ENCODE measurements around the gene PCCA. TPM values are rescaled to one million over a fixed set of nuclear protein-coding genes. Genes with fewer than 3 reads are reported as not detected.

Gene PCCA
- total and polyA plus RNA-seq, 2 donors (not counting 3 experiments of a cell fraction or from before 2014, with no cell fraction given): 5.7 to 20.2 TPM

- no TSS peak for BruUV-seq (replicated peaks)
- Histone ChIP-seq H3K27me3 (ENCODE audit: control insufficient read depth in 2 of 2, insufficient read depth in 2 of 2, low read length in 2 of 2) (no peaks in the 10 kb centered on the region), H2AFZ (ENCODE audit: low read depth, low read length) (no peak overlapping the region), H3K4me2 (ENCODE audit: insufficient read depth, low read length) (no peak overlapping the region), H3K9me1 (replicated peaks; ENCODE audit: control insufficient read depth, extremely low read depth, insufficient read depth, low read length) (no peaks in the 10 kb centered on the region), H3K4me1 (ENCODE audit: control insufficient read depth, extremely low read depth, insufficient read depth, low read length) (peaks cover 2% of the 10 kb centered on the region), H3K4me3 (replicated peaks in 1 of 3; ENCODE audit: insufficient read depth in 1 of 3, low read depth in 1 of 3, low read length in 3 of 3) (no peak overlapping the region), H3K27ac (ENCODE audit: insufficient read depth, low read depth, low read length) (no peak overlapping the region), H3K36me3 (ENCODE audit: control insufficient read depth in 2 of 2, extremely low read depth in 1 of 2, insufficient read depth in 2 of 2, low read length in 2 of 2) (no peaks in the 10 kb centered on the region), H3K9me3 (replicated peaks; ENCODE audit: control insufficient read depth, insufficient read depth, low read length) (no peaks in the 10 kb centered on the region), H4K20me1 (replicated peaks; ENCODE audit: control insufficient read depth, extremely low read depth, insufficient read depth, low read length) (no peaks in the 10 kb centered on the region), H3K79me2 (ENCODE audit: control insufficient read depth, insufficient read depth, low read length) (no peaks in the 10 kb centered on the region), H3K9ac (replicated peaks; ENCODE audit: extremely low read depth, insufficient read depth, low read length) (no peak overlapping the region)
- dilution Hi-C loops (cut with MboI; ENCODE audit: extremely low pct_ligation_motif_present, low sequenced_read_pairs): no loop called here
- CTCF ChIA-PET: interaction anchor here (1.3 to 2.1 kb wide), 2 partner anchors 25 kb away, joined by 5 to 7 read pairs; no protein-coding TSS in a partner anchor
- POLR2A ChIA-PET: no interaction called here
- TF ChIP-seq EZH2 (IDR thresholded peaks at IDR 0.05; ENCODE audit: borderline replicate concordance, low read depth, low read length, severe bottlenecking) (no peak), FOS (IDR thresholded peaks at IDR 0.05; ENCODE audit: borderline replicate concordance, insufficient read depth, low read length) (peak; percentile 73)
- peak; percentile 40 for DNase-seq (ENCODE audit: low read depth, low spot score)
- intact Hi-C loops (cut with micrococcal nuclease): no loop called here
- FAIRE-seq: no peak
These were observed 121.2 kb downstream of the PCCA start for GRCh38 chr13:100209857-100210825.

- no peaks in the 10 kb centered on the region for H3K27me3 ChIP-seq (ENCODE audit: control insufficient read depth in 2 of 2, insufficient read depth in 2 of 2, low read length in 2 of 2)
- no peaks in the 10 kb centered on the region for H4K20me1 ChIP-seq (replicated peaks; ENCODE audit: control insufficient read depth, extremely low read depth, insufficient read depth, low read length)
- H3K4me3 ChIP-seq (replicated peaks in 1 of 3; ENCODE audit: insufficient read depth in 1 of 3, low read depth in 1 of 3, low read length in 3 of 3): no peak overlapping the region
- H3K9me1 ChIP-seq (replicated peaks; ENCODE audit: control insufficient read depth, extremely low read depth, insufficient read depth, low read length): no peaks in the 10 kb centered on the region
- H3K9me3 ChIP-seq (replicated peaks; ENCODE audit: control insufficient read depth, insufficient read depth, low read length): no peaks in the 10 kb centered on the region
- no peak overlapping the region for H3K4me2 ChIP-seq (ENCODE audit: insufficient read depth, low read length)
- no peaks in the 10 kb centered on the region for H3K36me3 ChIP-seq (ENCODE audit: control insufficient read depth in 2 of 2, extremely low read depth in 1 of 2, insufficient read depth in 2 of 2, low read length in 2 of 2)
- intact Hi-C loops (cut with micrococcal nuclease): no loop called here
- FAIRE-seq (no peak), DNase-seq (ENCODE audit: low read depth, low spot score) (peak; percentile 18)
- peaks cover 2% of the 10 kb centered on the region for H3K4me1 ChIP-seq (ENCODE audit: control insufficient read depth, extremely low read depth, insufficient read depth, low read length)
- ChIA-PET CTCF (interaction anchor here (0.9 to 1.3 kb wide), 2 partner anchors 24 to 168 kb away, joined by 5 read pairs; no protein-coding TSS in a partner anchor), POLR2A (no interaction called here)
- H2AFZ ChIP-seq (ENCODE audit: low read depth, low read length): no peak overlapping the region
- H3K9ac ChIP-seq (replicated peaks; ENCODE audit: extremely low read depth, insufficient read depth, low read length): no peak overlapping the region
- no peak for TF ChIP-seq POLR2A (IDR thresholded peaks at IDR 0.05; ENCODE audit: low read depth, low read length)
- TF ChIP-seq MYC (IDR thresholded peaks at IDR 0.05; ENCODE audit: low read depth, low read length): no peak
- TF ChIP-seq JUN (IDR thresholded peaks at IDR 0.05; ENCODE audit: borderline replicate concordance, insufficient read depth, insufficient read length, low read depth): no peak
- TF ChIP-seq, protein P1, sequence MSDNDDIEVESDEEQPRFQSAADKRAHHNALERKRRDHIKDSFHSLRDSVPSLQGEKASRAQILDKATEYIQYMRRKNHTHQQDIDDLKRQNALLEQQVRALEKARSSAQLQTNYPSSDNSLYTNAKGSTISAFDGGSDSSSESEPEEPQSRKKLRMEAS (IDR thresholded peaks at IDR 0.05; ENCODE audit: insufficient read depth, insufficient read length): no peak
- no peak for TF ChIP-seq FOS (IDR thresholded peaks at IDR 0.05; ENCODE audit: borderline replicate concordance, insufficient read depth, low read length)
- TF ChIP-seq, protein P2, sequence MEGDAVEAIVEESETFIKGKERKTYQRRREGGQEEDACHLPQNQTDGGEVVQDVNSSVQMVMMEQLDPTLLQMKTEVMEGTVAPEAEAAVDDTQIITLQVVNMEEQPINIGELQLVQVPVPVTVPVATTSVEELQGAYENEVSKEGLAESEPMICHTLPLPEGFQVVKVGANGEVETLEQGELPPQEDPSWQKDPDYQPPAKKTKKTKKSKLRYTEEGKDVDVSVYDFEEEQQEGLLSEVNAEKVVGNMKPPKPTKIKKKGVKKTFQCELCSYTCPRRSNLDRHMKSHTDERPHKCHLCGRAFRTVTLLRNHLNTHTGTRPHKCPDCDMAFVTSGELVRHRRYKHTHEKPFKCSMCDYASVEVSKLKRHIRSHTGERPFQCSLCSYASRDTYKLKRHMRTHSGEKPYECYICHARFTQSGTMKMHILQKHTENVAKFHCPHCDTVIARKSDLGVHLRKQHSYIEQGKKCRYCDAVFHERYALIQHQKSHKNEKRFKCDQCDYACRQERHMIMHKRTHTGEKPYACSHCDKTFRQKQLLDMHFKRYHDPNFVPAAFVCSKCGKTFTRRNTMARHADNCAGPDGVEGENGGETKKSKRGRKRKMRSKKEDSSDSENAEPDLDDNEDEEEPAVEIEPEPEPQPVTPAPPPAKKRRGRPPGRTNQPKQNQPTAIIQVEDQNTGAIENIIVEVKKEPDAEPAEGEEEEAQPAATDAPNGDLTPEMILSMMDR (IDR thresholded peaks at IDR 0.05; ENCODE audit: extremely low read depth in 1 of 2, insufficient read depth in 1 of 2, low read depth in 1 of 2, low read length in 2 of 2): no peak
- no peak for TF ChIP-seq GATA2 (IDR thresholded peaks at IDR 0.05; ENCODE audit: insufficient read depth, insufficient read length, low read depth, low read length)
- no peak for TF ChIP-seq EZH2 (IDR thresholded peaks at IDR 0.05; ENCODE audit: borderline replicate concordance, low read depth, low read length, severe bottlenecking)
- TF ChIP-seq POLR2AphosphoS5 (IDR thresholded peaks at IDR 0.05; ENCODE audit: insufficient read depth, low read depth, low read length): no peak
- H3K27ac ChIP-seq (ENCODE audit: insufficient read depth, low read depth, low read length): no peak overlapping the region
- BruUV-seq (replicated peaks): no TSS peak
- no peaks in the 10 kb centered on the region for H3K79me2 ChIP-seq (ENCODE audit: control insufficient read depth, insufficient read depth, low read length)
- dilution Hi-C loops (cut with MboI; ENCODE audit: extremely low pct_ligation_motif_present, low sequenced_read_pairs): no loop called here
These were observed 122.3 kb downstream of the PCCA start for GRCh38 chr13:100211016-100211710.
